Loucy (cell line): ENCODE results near the gene CNTNAP2.

Experiments used
- H2AFZ ChIP-seq: fragments of 200-600 bp; sonication (generic); 2 replicates; pipeline ENCODE4 v1.6.0; 2016; ENCODE audit warnings: antibody characterized with exemption, mild to moderate bottlenecking, low read length, moderate library complexity
- H3F3A ChIP-seq: fragments of 200-600 bp; 2 replicates; pipeline ENCODE4 v1.6.0; 2016; ENCODE audit warnings: antibody characterized with exemption, low read depth, mild to moderate bottlenecking
- H3K27me3 ChIP-seq: fragments of 200-600 bp; sonication (generic); 2 replicates; pipeline ENCODE4 v1.6.1; 2014; ENCODE audit warnings: low read length, mild to moderate bottlenecking; ENCODE audit not compliant: insufficient read depth, poor library complexity, severe bottlenecking
- H3K36me3 ChIP-seq: fragments of 200-600 bp; sonication (generic); 2 replicates; pipeline ENCODE4 v1.6.1; 2016; ENCODE audit warnings: low read length; ENCODE audit not compliant: insufficient read depth
- H3K4me1 ChIP-seq: fragments of 200-600 bp; sonication (generic); 2 replicates; pipeline ENCODE4 v1.5.1; 2014; ENCODE audit warnings: low read length, mild to moderate bottlenecking; ENCODE audit not compliant: insufficient read depth, poor library complexity, severe bottlenecking
- H3K4me2 ChIP-seq: fragments of 200-600 bp; sonication (generic); 2 replicates; pipeline ENCODE4 v1.6.0; 2014; ENCODE audit warnings: antibody characterized with exemption, low read length, low read depth, mild to moderate bottlenecking; ENCODE audit not compliant: poor library complexity, severe bottlenecking
- H3K4me3 ChIP-seq: fragments of 200-600 bp; sonication (generic); 2 replicates; pipeline ENCODE4 v1.5.1; 2014; ENCODE audit warnings: low read length, mild to moderate bottlenecking, mixed read lengths; ENCODE audit not compliant: poor library complexity, severe bottlenecking
- H3K79me2 ChIP-seq: fragments of 200-600 bp; sonication (generic); 2 replicates; pipeline ENCODE4 v1.6.1; 2014; ENCODE audit warnings: low read length; ENCODE audit not compliant: insufficient read depth
- H3K9ac ChIP-seq: fragments of 200-600 bp; sonication (generic); 2 replicates; pipeline ENCODE4 v1.6.0; 2014; ENCODE audit warnings: mild to moderate bottlenecking, low read depth, low read length, moderate library complexity; ENCODE audit not compliant: poor library complexity, severe bottlenecking
- H3K9me2 ChIP-seq: fragments of 200-600 bp; sonication (generic); replicated peaks from 2 replicates; pipeline ENCODE4 v1.6.1; 2016; ENCODE audit warnings: low read depth, low read length, mixed read lengths
- H3K9me3 ChIP-seq: fragments of 200-600 bp; sonication (generic); 2 replicates; pipeline ENCODE4 v1.6.1; 2014; ENCODE audit warnings: mild to moderate bottlenecking, antibody characterized with exemption, low read length, low read depth; ENCODE audit not compliant: insufficient read depth
- H4K20me1 ChIP-seq: fragments of 200-600 bp; sonication (generic); 2 replicates; pipeline ENCODE4 v1.6.0; 2014; ENCODE audit warnings: antibody characterized with exemption, low read length, mild to moderate bottlenecking; ENCODE audit not compliant: insufficient read depth, poor library complexity, severe bottlenecking
- EZH2phosphoT487 ChIP-seq: fragments of 200-600 bp; IDR thresholded peaks from 2 replicates; pipeline ENCODE4 v1.6.1; 2018; ENCODE audit warnings: antibody characterized with exemption, mild to moderate bottlenecking, moderate library complexity, borderline replicate concordance
- TF ChIP-seq, protein P1 (sequence below): fragments of 200-600 bp; sonication (generic); conservative IDR thresholded peaks from 2 replicates; pipeline ENCODE4 v1.5.1; 2014; ENCODE audit warnings: mild to moderate bottlenecking, antibody characterized with exemption, low read length

CNTNAP2 gene

DNA sequence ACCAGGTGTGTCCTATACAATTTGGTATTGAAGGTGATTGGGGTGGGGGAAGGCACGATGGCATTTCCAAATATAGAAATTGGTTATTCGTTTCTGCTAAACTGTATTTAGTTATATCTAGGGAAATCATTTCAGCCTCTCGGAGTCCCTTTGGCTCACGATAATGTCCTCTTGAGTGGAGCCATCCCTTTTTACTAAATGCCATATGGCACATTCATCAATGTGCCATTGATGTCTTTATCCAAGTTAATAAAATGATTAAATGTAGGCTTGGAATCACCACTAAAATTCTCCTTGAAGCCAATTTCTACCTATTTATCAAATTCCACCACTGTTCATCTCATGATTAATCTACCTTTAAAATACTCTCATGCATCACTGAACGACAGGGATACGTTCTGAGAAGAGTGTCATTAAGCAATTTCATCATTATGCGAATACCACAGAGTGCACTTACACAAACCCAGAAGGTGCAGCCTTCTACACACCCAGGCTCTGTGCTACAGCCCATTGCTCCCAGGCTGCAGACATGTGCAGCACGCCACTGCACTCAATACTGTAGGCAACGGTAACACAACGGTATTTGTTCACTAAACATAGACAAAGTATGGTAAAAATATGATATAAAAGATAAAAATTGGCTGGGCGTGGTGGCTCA lies 2254.8 kb downstream of the CNTNAP2 start:
- no peaks in the 10 kb centered on the region for H3K79me2 ChIP-seq
- no peak overlapping the region for H2AFZ ChIP-seq
- TF ChIP-seq, protein P1, sequence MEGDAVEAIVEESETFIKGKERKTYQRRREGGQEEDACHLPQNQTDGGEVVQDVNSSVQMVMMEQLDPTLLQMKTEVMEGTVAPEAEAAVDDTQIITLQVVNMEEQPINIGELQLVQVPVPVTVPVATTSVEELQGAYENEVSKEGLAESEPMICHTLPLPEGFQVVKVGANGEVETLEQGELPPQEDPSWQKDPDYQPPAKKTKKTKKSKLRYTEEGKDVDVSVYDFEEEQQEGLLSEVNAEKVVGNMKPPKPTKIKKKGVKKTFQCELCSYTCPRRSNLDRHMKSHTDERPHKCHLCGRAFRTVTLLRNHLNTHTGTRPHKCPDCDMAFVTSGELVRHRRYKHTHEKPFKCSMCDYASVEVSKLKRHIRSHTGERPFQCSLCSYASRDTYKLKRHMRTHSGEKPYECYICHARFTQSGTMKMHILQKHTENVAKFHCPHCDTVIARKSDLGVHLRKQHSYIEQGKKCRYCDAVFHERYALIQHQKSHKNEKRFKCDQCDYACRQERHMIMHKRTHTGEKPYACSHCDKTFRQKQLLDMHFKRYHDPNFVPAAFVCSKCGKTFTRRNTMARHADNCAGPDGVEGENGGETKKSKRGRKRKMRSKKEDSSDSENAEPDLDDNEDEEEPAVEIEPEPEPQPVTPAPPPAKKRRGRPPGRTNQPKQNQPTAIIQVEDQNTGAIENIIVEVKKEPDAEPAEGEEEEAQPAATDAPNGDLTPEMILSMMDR, result no peak
- no peak for TF ChIP-seq EZH2phosphoT487
- no peaks in the 10 kb centered on the region for H3K4me1 ChIP-seq
- no peaks in the 10 kb centered on the region for H4K20me1 ChIP-seq
- H3K27me3 ChIP-seq, result no peaks in the 10 kb centered on the region
- no peaks in the 10 kb centered on the region for H3K36me3 ChIP-seq
- H3K9me2 ChIP-seq, result no peaks in the 10 kb centered on the region
- peaks cover 1% of the 10 kb centered on the region; the same call in 1 of the 2 replicates for H3F3A ChIP-seq
- H3K4me2 ChIP-seq, result no peak overlapping the region
- no peak overlapping the region for H3K4me3 ChIP-seq
- H3K9me3 ChIP-seq, result no peaks in the 10 kb centered on the region; the same call in 1 of the 2 replicates
- H3K9ac ChIP-seq, result no peak overlapping the region

- H3K9ac ChIP-seq, result no peak overlapping the region
- TF ChIP-seq, protein P1, result no peak
- TF ChIP-seq EZH2phosphoT487, result no peak
- H3K4me1 ChIP-seq, result no peaks in the 10 kb centered on the region
- H3F3A ChIP-seq, result no peaks in the 10 kb centered on the region
- H4K20me1 ChIP-seq, result no peaks in the 10 kb centered on the region
- H2AFZ ChIP-seq, result no peak overlapping the region
- H3K4me3 ChIP-seq, result no peak overlapping the region
- no peaks in the 10 kb centered on the region for H3K9me2 ChIP-seq
- no peaks in the 10 kb centered on the region for H3K27me3 ChIP-seq
- H3K4me2 ChIP-seq, result no peak overlapping the region
- H3K36me3 ChIP-seq, result no peaks in the 10 kb centered on the region
- H3K9me3 ChIP-seq, result no peaks in the 10 kb centered on the region
- H3K79me2 ChIP-seq, result no peaks in the 10 kb centered on the region
Observed at GRCh38 chr7:148374396-148375259, 2258.0 kb downstream of the CNTNAP2 start.

DNA sequence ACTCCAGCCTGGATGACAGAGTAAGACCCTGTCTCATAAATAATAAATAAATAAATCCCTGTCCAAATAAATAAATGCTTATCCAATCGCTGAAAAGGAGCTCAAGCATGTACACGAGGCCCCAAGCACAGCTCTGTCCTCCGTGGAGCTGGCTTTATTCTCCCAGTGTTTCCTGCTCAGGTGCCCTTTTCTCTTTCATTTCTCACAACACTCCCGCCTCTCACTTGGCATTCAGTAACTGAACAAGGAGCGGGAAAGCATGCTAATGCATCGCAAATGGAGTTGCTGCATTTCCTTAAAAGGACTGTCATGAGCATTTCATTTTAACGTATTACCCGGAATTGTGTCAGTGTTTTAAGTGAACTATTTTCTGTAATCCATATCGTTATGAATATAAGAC lies 2263.1 kb downstream of the CNTNAP2 start:
- Histone ChIP-seq H3F3A (no peaks in the 10 kb centered on the region), H3K79me2 (no peaks in the 10 kb centered on the region), H4K20me1 (no peaks in the 10 kb centered on the region), H3K4me2 (no peak overlapping the region), H3K4me3 (no peak overlapping the region), H3K36me3 (no peaks in the 10 kb centered on the region), H3K9ac (no peak overlapping the region), H3K9me3 (peaks cover 4% of the 10 kb centered on the region; the same call in 1 of the 2 replicates), H3K4me1 (no peaks in the 10 kb centered on the region), H3K27me3 (no peaks in the 10 kb centered on the region), H2AFZ (no peak overlapping the region), H3K9me2 (no peaks in the 10 kb centered on the region)
- TF ChIP-seq EZH2phosphoT487, result no peak
